Measurements from ENCODE around the gene RNF135. TPM values are rescaled to one million over a fixed set of nuclear protein-coding genes. Genes with fewer than 3 reads are reported as not detected.
"Not testable (repeated sequence)": the region's sequence is repeated elsewhere in the genome, so short reads cannot be mapped to it uniquely, and the experiment has no call there.

The RNF135 gene
- total RNA-seq, 1 experiment from 2014 or later, result 8.0 TPM

DNA sequence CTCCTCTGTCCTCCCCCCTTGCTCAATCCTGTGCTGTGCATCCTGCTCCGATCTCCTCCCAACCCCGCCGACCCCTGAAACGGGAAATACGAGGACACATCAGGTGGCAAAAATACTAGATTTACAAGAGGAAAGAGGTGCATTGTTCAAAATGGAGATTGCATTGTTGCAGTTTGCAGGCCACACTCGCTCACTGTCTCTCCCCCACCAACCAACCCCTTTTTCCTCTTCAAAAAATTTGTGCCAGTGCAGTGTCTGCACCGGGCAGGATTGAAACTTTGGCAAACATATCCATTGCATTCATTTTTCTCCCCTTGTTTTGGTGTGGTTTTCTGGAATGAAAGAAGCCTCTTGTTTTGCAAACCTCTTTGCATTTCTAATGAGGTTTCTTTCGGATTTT, 61.0 kb downstream of the RNF135 start:
- no peak for DNase-seq
- no peak overlapping the region for H4K91ac ChIP-seq (ENCODE audit: insufficient read length, low read depth, low read length)
- WGBS (ENCODE audit: extremely low coverage, insufficient read length, low lambda C conversion rate), result no CpG with 5 or more reads among the region's 8 CpGs
- H3K27me3 Mint-ChIP-seq (ENCODE audit: low read depth), result no peaks in the 10 kb centered on the region; the same call in 1 of the 2 replicates
- no peak overlapping the region for H3K4ac ChIP-seq (ENCODE audit: low read depth, low read length)
- H3K56ac ChIP-seq (ENCODE audit: insufficient read length, low read depth, low read length), result no peak overlapping the region
- H4K5ac ChIP-seq (ENCODE audit: insufficient read length, low read depth, low read length), result no peak overlapping the region
- no peaks in the 10 kb centered on the region for H3K27me3 ChIP-seq (ENCODE audit: insufficient read depth, low read length)
- H3K23ac ChIP-seq (ENCODE audit: insufficient read length, low read depth, low read length), result no peak overlapping the region
- H2BK120ac ChIP-seq (ENCODE audit: low read depth, low read length, poor library complexity, severe bottlenecking), result no peak overlapping the region
- H3K23me2 ChIP-seq (ENCODE audit: insufficient read length, low read depth, low read length, poor library complexity, severe bottlenecking), result no peaks in the 10 kb centered on the region
- peaks cover 11 to 15% of the 10 kb centered on the region in 2 experiments for H3K4me1 Mint-ChIP-seq
- H3K18ac ChIP-seq (ENCODE audit: insufficient read length, low read depth, low read length), result no peak overlapping the region
- H3K9me3 ChIP-seq (ENCODE audit: control insufficient read depth, low read depth, low read length), result no peaks in the 10 kb centered on the region
- H2BK5ac ChIP-seq (ENCODE audit: insufficient read length, low read length), result no peak overlapping the region
- no peak overlapping the region for H2BK20ac ChIP-seq (ENCODE audit: low read depth, low read length, poor library complexity, severe bottlenecking)
- H2BK15ac ChIP-seq (ENCODE audit: low read depth, low read length), result no peak overlapping the region
- H3K4me2 ChIP-seq (ENCODE audit: insufficient read depth, insufficient read length, low read length), result no peak overlapping the region
- TF ChIP-seq, protein P1, sequence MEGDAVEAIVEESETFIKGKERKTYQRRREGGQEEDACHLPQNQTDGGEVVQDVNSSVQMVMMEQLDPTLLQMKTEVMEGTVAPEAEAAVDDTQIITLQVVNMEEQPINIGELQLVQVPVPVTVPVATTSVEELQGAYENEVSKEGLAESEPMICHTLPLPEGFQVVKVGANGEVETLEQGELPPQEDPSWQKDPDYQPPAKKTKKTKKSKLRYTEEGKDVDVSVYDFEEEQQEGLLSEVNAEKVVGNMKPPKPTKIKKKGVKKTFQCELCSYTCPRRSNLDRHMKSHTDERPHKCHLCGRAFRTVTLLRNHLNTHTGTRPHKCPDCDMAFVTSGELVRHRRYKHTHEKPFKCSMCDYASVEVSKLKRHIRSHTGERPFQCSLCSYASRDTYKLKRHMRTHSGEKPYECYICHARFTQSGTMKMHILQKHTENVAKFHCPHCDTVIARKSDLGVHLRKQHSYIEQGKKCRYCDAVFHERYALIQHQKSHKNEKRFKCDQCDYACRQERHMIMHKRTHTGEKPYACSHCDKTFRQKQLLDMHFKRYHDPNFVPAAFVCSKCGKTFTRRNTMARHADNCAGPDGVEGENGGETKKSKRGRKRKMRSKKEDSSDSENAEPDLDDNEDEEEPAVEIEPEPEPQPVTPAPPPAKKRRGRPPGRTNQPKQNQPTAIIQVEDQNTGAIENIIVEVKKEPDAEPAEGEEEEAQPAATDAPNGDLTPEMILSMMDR (conservative IDR thresholded peaks at IDR 0.05), result no peak
- H3K27ac Mint-ChIP-seq, result peak overlapping the region in 1 of 3 experiments; percentile 20; a peak in 3 of 7 replicates
- H2AFZ ChIP-seq (ENCODE audit: low read length), result no peak overlapping the region
- no peak overlapping the region for H2BK12ac ChIP-seq (ENCODE audit: insufficient read length, low read depth, low read length)
- H3K4me1 ChIP-seq (ENCODE audit: insufficient read depth, low read length), result peaks cover 2% of the 10 kb centered on the region; the same call in 1 of the 2 replicates
- H3K9me3 Mint-ChIP-seq, result no peaks in the 10 kb centered on the region
- H3K9ac ChIP-seq (ENCODE audit: extremely low read depth, insufficient read length, low read length), result no peak overlapping the region
- no peak overlapping the region for H3K27ac ChIP-seq (ENCODE audit: insufficient read length, low read depth, low read length)
- no peak overlapping the region for H3K4me3 Mint-ChIP-seq
- no peaks in the 10 kb centered on the region for H4K20me1 ChIP-seq (ENCODE audit: control insufficient read depth, insufficient read depth, insufficient read length)
- H3K79me1 ChIP-seq (ENCODE audit: insufficient read depth, low read depth, low read length, poor library complexity, severe bottlenecking), result no peaks in the 10 kb centered on the region
- H3K14ac ChIP-seq (ENCODE audit: insufficient read depth, low read length), result no peak overlapping the region
- no peaks in the 10 kb centered on the region for H3K79me2 ChIP-seq (ENCODE audit: insufficient read depth, low read length)
- H2AK5ac ChIP-seq (ENCODE audit: insufficient read length, low read length), result no peak overlapping the region
- no peak overlapping the region for H3T11ph ChIP-seq (ENCODE audit: low read length)
- no peaks in the 10 kb centered on the region for H3K36me3 Mint-ChIP-seq (ENCODE audit: insufficient read depth in 1 of 3, low read depth in 3 of 3)
- H4K8ac ChIP-seq (replicated peaks; ENCODE audit: insufficient read length, low read depth, low read length), result no peak overlapping the region

DNA sequence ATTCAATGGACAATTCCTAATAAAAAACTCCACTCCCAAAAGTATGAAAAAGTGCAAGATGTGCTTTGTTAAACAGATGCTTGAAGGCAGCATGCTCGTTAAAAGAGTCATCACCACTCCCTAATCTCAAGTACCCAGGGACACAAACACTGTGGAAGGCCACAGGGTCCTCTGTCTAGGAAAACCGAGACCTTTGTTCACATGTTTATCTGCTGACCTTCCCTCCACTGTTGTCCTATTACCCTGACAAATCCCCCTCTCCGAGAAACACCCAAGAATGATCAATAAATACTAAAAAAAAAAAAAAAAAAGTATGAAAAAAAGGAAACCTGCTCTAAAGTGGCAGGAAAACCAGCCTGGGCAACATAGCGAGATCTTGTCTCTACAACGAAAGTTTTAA, 64.8 kb downstream of the RNF135 start:
- not testable (repeated sequence) for H3K9ac ChIP-seq (ENCODE audit: extremely low read depth, insufficient read length, low read length); H3K36me3 Mint-ChIP-seq (ENCODE audit: insufficient read depth in 1 of 3, low read depth in 3 of 3); H3K56ac ChIP-seq (ENCODE audit: insufficient read length, low read depth, low read length); H2BK15ac ChIP-seq (ENCODE audit: low read depth, low read length); DNase-seq; H2BK5ac ChIP-seq (ENCODE audit: insufficient read length, low read length); H4K5ac ChIP-seq (ENCODE audit: insufficient read length, low read depth, low read length); H4K20me1 ChIP-seq (ENCODE audit: control insufficient read depth, insufficient read depth, insufficient read length); H3K14ac ChIP-seq (ENCODE audit: insufficient read depth, low read length); H2BK20ac ChIP-seq (ENCODE audit: low read depth, low read length, poor library complexity, severe bottlenecking); H3K23ac ChIP-seq (ENCODE audit: insufficient read length, low read depth, low read length); H3K4me1 ChIP-seq (ENCODE audit: insufficient read depth, low read length); H3K4me2 ChIP-seq (ENCODE audit: insufficient read depth, insufficient read length, low read length); H3K18ac ChIP-seq (ENCODE audit: insufficient read length, low read depth, low read length); H3T11ph ChIP-seq (ENCODE audit: low read length); H3K79me1 ChIP-seq (ENCODE audit: insufficient read depth, low read depth, low read length, poor library complexity, severe bottlenecking); H3K27me3 ChIP-seq (ENCODE audit: insufficient read depth, low read length); H4K8ac ChIP-seq (replicated peaks; ENCODE audit: insufficient read length, low read depth, low read length); H3K9me3 ChIP-seq (ENCODE audit: control insufficient read depth, low read depth, low read length); H3K27ac ChIP-seq (ENCODE audit: insufficient read length, low read depth, low read length); H2AK5ac ChIP-seq (ENCODE audit: insufficient read length, low read length); H3K27me3 Mint-ChIP-seq (ENCODE audit: low read depth); H2BK120ac ChIP-seq (ENCODE audit: low read depth, low read length, poor library complexity, severe bottlenecking); H3K9me3 Mint-ChIP-seq; H3K4ac ChIP-seq (ENCODE audit: low read depth, low read length); H3K79me2 ChIP-seq (ENCODE audit: insufficient read depth, low read length); H2BK12ac ChIP-seq (ENCODE audit: insufficient read length, low read depth, low read length); H4K91ac ChIP-seq (ENCODE audit: insufficient read length, low read depth, low read length); H3K23me2 ChIP-seq (ENCODE audit: insufficient read length, low read depth, low read length, poor library complexity, severe bottlenecking); H3K4me3 Mint-ChIP-seq; H2AFZ ChIP-seq (ENCODE audit: low read length)
- no CpG with 5 or more reads among the region's 5 CpGs for WGBS (ENCODE audit: extremely low coverage, insufficient read length, low lambda C conversion rate)
- peaks cover 14 to 15% of the 10 kb centered on the region in 2 experiments for H3K4me1 Mint-ChIP-seq
- peak overlapping the region in 1 of 3 experiments; percentile 69; a peak in 3 of 7 replicates for H3K27ac Mint-ChIP-seq
